HG03460 (cell line): ENCODE results near the gene NFKB2.

Experiments
- ATAC-seq: cut with Tn5 transposase; IDR thresholded peaks from one replicate; pipeline ENCODE4 v1.9.1; 2021; ENCODE audit not compliant: unreplicated experiment

Gene NFKB2

DNA sequence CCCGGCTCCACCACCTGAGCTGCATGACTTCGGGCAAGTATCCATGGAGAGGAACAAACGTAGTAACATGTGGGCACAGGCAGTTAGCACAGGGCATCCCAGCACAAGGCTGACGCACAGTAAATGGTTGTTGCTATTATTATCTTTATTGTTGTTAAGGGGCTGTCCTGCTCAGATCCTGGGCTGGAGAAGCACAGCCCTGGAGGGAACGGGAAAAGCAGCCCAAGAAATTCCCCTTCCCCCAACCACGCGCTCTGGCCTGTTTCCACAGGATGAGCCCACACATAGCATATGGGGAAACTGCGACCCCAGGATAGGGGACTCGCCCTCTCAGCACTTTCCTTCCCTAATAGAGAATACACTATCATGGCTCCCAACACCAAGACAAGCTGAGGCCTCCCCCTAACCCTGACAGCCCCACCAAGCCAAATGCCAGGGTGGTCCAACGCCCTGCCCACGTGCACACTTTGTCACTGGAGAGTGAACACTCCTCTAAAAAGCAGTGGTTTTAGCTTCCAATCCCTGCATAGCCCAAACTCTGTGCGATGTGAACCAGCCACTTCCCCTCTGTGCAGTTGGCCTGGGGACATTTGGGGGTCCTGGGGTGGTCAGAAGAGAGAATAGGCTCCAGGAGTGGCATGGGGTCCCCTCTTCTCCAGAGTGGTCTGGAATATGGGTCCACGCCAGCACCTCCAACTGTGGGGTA lies 12.1 kb downstream of the NFKB2 start:
- ATAC-seq: no peak

DNA sequence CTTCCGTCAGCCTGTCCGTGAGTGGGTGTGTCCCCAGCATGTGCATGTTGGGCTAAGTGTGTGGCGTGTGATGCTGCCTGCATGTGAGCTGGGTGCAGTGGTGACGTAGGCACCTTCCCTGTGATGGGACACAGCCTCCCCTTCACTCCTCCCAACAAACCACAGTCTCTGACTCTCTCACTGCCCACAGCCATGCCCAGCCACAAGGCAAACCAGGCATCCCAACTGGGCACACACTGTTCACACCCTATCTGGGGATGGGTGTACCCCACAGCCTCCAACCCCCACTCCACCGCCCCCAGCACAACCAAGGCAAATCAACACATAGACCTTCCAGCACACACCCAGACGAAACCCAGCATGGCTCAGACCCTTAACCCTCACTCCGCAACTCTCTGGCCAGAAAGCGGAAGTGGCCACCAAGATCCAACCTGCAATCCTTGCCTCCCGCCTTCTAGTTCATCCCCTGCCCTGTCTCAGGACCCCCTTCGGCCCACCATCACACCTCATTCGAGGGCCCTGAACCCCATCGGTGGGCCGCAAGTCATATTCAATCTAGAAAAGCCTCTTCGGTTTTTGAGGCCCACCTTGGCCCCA lies 12.7 kb downstream of the NFKB2 start:
- no peak for ATAC-seq

DNA sequence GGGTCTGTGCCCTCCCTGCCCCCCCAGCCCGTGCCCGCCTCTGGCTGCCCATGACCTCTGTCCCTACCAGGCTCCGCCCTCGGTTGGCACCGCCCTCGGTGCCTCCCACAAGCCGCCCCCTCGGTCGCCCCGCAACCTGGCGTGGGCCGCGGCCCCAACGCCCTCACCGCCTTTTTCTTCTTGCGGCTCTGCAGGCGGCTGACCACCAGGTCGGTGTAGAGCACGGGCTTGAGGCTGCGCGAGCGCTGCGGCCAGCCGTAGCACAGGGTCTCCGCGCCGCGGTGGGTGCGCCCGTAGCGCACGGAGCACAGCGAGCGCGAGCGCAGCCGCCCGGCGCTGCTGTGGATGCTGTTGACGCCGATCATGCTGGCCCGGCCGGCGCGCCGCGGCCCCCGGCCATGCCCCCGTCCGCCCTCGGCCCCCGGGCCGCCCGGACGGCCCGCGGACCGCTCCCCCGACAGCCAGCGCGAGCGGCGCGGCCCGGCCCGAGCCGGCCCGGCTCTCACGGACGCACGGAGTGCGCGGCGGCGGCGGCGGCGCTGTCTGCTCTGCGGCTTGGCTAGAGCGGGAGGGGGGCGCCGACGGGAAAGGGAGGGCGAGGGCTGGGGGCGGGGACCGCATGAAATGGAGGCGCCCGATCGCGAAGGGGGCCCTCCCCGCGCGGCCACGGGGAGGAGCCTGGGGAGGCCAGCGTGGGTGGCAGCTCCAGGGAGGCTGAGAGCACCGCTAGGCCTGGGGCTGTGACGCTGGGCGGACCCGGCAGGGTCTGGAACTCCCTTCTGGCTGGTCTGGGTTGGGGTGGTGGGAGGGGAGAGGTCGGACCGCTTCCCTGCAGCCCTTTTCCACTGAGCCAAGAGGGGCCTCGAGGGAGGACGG lies 13.5 kb downstream of the NFKB2 start:
- no peak for ATAC-seq

DNA sequence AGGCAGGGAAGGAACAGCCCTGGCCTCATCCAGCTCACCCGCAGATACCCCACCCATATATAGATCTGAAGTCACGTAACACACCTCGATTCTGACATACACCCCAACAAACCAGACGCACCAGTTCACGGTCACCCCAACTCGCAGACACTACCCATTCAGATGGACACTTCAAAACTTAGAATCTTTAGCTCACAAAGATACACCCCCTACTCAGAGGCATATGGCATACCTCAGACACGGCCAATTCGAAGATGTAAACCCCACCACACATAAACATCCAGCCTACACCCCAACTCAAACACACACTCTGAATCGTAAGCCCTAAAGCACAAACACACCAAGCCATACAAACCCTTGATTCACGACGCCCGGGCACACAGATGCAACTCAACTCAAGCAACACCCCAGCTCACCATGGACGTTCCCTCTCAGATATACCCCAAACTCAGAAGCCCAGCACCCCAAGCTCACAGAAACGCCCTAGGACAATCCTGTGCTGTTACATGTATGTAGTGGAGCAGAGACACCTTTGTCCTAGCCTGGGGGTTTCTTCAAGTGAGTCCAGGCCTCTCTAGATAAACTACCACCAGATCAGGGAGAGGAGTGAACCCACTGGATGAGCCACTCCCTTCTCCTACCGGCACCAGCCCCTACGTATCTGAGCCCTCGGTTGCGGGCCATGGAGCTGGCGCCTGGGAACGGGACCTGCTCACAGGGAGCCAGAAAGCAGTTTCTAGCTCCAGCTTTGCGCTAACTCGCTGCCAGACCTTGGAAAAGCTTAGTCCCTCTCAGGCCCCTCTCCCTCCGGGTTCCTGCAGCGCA lies 14.3 kb downstream of the NFKB2 start:
- ATAC-seq: no peak

DNA sequence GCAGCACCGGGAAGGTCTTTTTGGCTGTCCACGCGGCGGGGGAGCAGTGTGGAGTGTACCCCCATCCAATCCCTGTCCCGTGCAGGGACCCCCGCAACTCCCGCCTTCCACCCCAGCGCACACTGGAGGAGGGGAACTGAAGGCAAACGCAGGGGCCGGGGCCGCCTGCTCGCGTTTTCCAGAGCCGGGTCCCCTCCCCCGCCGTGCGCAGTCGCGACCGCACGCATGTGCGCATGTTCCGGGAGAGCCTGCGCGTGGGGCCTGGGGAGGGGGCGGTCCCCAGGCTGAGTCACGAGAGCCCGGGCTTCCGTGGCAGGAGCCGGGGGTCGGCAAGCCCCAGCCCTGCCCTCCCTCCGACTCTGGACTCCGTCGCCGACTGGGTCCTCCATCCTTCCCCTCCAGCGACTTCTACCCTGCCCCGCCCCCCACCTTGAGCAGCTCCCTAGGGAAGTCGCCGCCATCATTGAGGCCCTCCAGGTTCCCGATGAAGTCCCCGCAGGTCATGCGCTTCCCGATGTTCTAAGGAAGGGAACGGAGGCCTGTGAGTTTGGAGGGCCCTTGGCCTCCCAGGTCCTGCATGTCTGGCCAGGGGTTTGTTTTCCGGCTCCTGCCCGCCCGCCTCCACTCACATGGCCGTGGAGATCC lies 15.0 kb downstream of the NFKB2 start:
- no peak for ATAC-seq

DNA sequence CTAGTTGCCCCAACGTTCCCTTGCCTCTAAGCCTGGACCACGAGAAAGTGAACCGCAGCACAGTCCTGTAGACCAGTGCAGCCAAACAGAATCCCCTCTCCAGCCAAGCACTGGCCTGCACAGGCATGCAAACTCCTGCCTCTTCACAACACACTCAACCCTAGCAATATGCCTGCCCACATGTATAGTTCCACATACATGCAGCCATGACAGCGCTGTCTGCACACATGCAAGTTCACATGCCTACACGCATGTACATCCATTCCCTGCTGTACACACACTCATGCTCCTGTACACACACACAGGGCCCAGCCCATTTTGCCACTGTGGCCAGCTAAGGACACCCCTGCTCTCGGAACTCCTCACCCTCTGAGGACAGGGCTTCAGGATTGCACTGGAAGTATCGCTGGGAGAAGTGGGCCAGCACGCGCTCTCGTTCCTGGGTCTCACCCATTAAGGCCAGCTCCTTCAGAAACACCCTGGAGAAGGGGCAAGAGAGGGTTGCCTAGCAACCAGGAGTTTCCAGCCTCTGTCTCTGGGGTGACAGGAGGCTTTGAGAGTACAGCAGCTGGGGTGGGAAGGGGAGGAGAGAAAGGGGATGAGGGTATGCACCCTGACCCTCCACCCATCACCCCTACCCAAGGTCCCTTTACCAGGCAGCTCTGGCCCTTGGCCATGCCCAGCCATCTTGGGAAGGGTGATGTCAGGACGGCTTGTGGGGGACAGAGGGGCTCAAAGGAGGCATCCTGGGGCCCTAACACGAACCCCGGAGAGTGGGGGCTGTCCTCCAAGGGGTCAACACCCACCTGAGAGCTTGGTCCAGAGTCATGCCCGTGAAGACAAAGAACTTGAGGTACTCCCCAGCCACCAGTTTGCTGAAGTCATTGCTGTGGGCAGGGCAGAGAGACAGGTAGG lies 16.1 kb downstream of the NFKB2 start:
- ATAC-seq: no peak

DNA sequence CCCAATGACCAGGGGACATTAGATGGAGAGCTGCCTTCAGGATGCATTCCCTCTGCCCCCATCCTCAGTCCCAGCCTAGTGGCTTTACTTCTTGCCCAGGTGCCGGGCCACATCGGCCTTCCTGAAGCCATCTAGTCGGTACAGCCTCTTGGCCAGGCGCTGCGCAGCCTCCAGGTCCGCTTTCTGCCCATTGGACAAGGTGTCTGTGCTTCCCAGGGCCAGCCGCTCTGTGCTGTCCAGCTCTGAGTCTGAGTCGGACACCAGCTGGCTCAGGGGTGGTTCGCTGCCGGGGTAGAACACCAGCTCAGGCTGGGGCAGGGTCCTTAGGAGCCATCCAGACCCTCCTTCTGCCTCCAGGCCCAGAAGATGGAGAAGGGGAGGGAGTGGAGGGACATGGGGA lies 16.8 kb downstream of the NFKB2 start:
- ATAC-seq: no peak

DNA sequence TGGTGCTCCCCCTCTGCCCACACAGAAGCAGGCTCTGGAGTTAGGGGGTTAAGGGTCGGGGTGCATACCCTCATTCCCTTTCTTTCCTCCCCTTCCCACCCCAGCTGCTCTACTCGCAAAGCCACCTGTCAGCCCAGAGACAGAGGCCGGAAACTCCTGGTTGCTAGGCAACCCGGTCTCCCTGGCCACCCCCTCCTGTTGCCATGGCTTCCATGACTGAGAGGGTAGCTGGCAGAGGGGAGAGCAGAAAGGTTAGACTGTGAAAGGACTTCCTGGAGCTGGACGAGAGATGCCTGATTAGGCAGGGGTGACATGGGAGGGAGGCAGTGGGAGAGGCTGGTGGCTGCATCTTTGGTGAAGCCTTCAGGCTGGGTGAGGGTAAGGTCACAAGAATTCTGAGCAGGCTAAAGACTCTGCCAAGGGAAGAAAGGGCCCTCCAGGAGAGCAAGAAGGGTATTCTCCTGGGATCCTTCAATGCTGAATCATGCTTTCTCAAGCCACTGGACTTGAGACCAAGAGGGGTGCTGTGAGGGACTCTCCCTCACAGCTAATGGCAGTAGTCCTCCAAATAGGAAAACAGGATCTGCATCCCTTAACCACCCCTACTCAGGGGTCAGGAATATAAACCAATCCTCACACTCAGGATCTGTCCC lies 17.7 kb downstream of the NFKB2 start:
- ATAC-seq: no peak

DNA sequence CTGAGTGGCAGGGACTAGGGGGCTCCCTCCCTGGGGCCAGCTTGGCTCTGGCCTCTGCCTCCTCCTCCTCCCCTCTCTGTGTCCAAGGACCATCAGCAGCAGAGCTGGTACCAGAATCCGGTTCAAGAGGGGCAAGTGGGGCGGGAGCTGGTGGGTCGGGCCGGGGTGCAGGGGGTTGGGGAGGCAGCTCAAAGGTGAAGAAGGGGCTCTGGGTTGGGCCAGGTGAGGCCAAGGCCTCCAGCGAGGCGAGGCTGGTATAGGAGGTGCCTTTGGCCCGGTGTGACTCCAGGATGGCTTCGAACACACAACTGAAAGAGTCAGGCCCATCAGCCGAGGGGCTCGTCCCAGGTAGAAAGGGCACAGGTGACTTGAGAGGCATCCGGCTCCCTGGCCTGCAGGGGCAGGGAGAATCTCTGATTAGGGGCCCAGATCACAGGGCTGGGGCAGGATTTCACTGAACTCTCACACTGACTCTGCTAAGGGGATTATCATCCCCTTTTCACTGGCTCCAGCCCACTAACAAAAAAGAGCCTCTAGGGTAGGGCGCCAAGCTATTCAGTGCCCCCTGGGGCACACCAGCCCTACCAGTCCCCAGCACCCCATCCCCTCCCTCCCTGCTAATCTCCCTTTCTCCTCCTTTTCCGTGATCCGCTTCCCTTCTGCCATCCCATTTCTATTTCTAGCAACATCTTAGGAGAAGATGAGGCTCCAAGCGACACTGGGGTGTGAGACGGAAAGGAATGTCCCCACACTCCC lies 18.5 kb downstream of the NFKB2 start:
- no peak for ATAC-seq

DNA sequence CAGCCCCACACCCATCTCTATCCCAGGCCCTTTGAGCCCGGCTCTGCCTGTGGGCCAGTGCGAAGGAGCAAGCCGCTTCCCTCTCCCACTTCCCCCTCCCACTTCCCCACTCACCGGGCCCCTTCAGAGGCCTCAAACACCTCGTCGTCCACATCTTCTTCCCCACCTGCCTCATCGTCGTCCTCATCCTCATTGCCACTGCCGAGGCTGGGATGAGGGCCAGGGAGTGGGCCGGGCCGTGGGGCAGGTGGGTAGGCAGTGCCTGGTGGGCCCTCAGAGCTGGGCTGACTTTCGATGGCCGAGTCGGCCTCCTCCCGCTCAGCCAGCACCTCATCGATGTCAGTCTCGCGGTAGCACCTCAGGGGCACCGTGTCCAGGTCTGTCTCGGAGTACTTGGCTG lies 19.2 kb downstream of the NFKB2 start:
- no peak for ATAC-seq

DNA sequence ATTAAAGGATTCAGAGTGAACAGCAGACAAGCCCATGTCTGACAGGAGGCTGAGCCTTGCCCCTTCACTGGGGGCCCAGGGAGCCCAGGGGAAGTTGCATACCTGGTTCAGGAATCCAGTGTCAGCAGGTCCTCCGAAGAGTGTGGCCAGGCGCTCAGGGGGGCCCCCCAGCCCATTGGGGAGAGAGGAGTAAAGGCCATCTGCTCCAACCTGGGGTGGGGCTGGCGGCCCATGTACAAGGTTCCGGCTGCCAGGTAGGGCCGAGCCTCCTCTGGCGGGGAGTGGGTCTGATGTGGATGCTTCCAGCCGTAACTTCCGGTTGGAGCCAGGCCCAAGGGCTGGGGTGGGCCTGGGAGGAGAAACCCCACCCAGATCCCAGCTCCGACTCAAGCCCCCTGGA lies 20.8 kb downstream of the NFKB2 start:
- no peak for ATAC-seq

DNA sequence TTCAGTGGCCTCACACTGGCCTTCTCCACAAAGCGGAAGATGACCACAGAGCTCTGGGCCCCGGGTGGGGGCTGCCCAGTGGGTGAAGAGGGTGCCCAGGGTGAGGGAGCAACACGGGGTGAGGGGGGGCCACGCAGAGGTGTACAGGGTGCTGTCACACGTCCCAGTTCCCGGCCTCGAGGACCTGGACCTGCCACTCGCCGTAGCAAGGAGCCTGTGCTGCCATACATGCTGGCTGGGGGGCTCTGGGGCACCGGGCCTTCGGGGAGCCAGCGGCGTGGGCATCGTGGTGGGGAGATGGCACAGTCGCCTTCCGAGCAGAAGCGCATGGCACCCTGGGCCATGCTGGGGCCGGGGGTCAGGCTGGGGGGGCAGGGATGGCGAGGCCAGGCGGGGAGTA lies 21.2 kb downstream of the NFKB2 start:
- no peak for ATAC-seq

DNA sequence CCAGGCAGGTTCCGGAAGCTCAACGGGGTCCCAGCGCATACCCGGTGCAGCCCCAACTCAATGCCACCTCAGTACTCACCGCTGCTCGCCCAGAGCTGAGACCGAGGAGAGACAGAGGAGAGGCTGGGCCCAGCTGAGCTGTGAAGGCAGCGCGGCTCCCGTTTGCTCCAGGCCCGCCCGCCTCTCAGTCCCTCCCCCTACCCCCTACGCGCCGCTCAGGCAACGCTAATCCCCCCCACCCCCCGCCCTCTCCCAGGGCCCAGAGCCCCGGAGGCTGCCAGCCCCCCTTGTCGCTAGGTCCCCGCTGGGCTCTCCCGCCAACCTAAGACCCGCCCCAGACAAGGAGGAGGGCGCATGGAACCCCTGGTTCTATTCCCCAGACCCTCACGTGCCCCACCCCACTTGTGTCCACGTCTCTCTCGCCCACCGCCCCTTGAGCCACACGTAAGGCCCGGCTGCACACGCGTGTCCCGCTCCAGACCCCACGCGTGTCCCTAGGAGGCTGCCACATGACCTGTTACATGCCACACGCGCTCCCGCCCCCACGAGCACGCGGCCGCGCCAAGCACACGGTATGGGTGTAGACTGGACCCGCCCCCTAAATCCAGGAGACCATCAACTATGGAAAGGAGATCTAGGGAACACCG lies 23.2 kb downstream of the NFKB2 start, which contains the start of gene PSD:
PSD (minus strand) TSS at position 164 of the 647 bp plus-strand sequence. CDS start 1,747 bp downstream, outside the sequence.
- no peak for ATAC-seq

DNA sequence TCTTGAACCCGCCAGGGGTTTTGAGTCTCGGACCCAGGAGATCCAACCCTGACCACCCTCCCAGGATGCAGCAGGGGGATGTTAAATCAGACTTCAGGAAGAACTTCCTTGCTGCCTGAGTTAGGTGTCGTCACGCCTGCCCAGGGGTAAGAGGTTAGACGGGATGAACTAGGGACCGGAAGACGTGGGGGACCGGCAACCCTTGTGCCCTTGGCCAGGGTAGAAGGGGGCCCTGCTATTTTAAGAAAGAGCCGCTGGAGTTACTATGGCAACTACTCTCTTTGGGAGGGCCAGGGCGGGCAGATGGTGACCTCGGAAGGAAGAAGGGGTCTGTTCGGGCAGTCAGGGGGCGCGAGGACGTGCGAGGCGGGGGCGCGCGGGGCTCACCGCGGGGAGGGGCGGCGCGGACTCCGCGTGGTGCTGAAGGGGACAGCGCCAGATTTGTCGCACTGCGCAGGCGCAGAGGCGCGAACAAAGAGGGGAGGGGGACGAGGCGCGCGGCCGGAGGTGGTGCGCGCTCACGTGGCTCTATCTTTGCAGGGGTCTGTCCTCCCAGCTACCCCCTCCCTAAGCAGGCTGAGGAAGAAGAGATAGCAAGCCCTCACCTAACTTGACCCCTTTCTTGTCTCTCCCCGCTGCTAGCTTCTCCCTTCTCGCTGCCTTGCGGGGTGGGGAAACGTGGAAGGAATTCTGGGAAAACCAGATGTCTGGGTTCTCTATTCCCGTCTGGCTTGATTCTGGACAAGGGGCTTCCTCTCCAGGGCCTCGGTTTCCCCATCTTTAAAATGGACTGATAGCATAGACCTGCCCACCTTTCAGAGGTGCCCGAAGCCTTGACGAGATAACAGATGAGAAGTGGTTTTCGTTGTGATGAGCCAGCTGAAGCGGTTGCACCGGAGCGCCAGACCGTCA lies 24.0 kb downstream of the NFKB2 start:
- ATAC-seq: no peak

DNA sequence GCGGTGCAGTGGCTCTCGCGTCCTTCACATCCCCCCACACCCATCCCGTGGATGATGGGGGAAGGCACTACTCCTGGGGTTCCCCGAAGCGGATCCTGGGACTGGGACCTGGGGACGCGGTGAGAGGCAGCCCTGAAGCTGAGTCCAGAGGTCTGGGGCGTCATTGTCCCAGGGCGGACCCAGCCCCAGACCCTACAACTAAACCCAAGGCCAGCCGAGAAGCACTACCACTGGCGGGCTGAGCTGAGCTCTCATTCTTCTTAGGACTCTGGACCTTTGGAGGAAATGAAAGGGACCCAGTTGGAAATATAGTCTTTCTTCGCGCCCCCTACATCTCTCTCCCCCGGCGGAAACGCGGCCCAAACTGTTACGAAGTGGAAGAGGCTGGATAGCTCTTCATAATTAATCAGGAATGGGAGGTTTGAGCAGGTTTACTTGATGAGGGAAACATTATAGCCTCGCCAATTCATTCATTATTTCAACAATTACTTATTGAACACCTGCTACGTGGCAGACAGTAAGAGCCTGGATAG lies 24.7 kb downstream of the NFKB2 start:
- no peak for ATAC-seq

DNA sequence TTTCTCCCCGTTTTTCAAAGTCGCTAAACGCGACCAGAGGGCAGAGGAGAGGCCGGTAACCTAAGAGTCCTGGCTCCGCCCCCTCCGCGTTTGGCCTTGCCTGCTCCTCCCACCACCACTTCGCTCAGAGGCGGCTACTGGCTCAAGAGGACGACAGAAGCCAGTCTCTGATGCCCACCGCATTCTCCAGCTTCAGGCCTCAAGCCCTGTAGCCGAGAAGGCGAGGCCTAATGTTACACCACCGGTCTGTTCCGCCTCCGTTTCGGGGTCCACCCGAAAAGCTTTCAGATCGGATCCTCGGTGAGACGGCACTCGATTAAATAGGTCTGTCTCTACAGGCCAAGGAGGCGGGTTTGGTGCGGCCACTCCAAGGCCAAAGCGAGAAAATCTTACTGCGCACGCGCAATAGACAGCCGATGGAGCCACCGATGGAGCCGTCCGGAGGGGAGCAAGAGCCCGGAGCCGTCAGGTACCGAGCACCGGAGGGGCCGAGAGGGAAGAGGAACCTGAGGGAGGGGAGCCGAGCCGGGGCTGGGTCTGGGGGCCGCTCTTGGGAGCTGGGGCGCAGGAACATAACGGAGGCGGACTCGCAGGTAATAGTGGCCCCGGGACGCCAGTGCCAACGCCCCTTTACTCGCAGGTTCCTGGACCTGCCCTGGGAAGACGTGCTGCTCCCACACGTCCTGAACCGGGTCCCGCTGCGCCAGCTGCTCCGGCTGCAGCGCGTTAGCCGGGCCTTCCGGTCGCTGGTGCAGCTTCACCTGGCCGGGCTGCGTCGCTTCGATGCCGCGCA lies 25.4 kb downstream of the NFKB2 start, which contains the start of gene FBXL15:
FBXL15 (plus strand) TSS at position 123 of the 793 bp plus-strand sequence; CDS start at position 417, 294 bp downstream.
- peak; percentile 65 for ATAC-seq
